K562 (cell line): Measurements from ENCODE around the gene GAL3ST2. TPM values are rescaled to one million over a fixed set of nuclear protein-coding genes. Genes with fewer than 3 reads are reported as not detected.

Experiments used
- ATAC-seq: fragments of 200-7000 bp; cut with Tn5 transposase; 3 replicates; pipeline ENCODE4 v1.9.1; 2020; ENCODE audit warnings: moderate library complexity
- BruUV-seq: library from RNA; stranded (reverse); fragments of 400-500 nt; replicated peaks from 2 replicates; lab custom pipeline; 2021; lab: Mats Ljungman, UMichigan
- CTCF ChIA-PET: fragments of 300-600 bp; formaldehyde crosslinking; extraction: SDS; loops from one replicate; lab custom pipeline; 2021; ENCODE audit warnings: low intra/inter-chr PET ratio; lab: Yijun Ruan, JAX
- POLR2A ChIA-PET: fragments of 300-600, 350-650 bp; sonication (Branson Sonifier 250); formaldehyde crosslinking; extraction: SDS; loops from one replicate; lab custom pipeline; 2021; ENCODE audit warnings: antibody characterized with exemption, inconsistent platforms; lab: Yijun Ruan, JAX
- DNase-seq, 4 experiments: peaks; one replicate each; pipeline versions ENCODE4 v3.0.0 to v3.0.0-alpha.2; 2011 to 2018; ENCODE audit warnings: low spot score in 3 of 4, mixed read lengths in 3 of 4; ENCODE audit errors: extremely low read depth in 1 of 4
- FAIRE-seq: peaks from 2 replicates; lab custom pipeline; 2011; peaks lifted over from hg19 to GRCh38; lab: Jason Lieb, UNC
- H2AFZ ChIP-seq: 2 replicates; pipeline ENCODE4 v1.6.0; 2011; ENCODE audit warnings: low read depth, low read length, control low read depth, inconsistent platforms
- H3K27ac ChIP-seq: fragments of 200-600 bp; 3 replicates; pipeline ENCODE4 v1.8.0; 2011; ENCODE audit warnings: low read depth, mild to moderate bottlenecking, control low read depth, inconsistent platforms, low read length, moderate library complexity, mixed read lengths; ENCODE audit errors: extremely low read depth
- H3K27me3 ChIP-seq, 2 experiments: fragments of 300-600 bp in 1 of 2; 2 replicates in 1 of 2; 3 replicates in 1 of 2; pipeline versions ENCODE4 v1.6.0 to v1.8.0; 2011; ENCODE audit warnings: inconsistent platforms in 2 of 2, low read length in 2 of 2, mild to moderate bottlenecking in 1 of 2, mixed read lengths in 1 of 2, moderate library complexity in 1 of 2; ENCODE audit not compliant: control insufficient read depth in 2 of 2, insufficient read depth in 2 of 2
- H3K36me3 ChIP-seq: fragments of 300-600 bp; 3 replicates; pipeline ENCODE4 v1.8.0; 2011; ENCODE audit warnings: mild to moderate bottlenecking, low read length, inconsistent platforms; ENCODE audit not compliant: control insufficient read depth, insufficient read depth
- H3K4me1 ChIP-seq, 2 experiments: fragments of 200-600 bp in 1 of 2; replicated peaks in 1 of 2; 2 replicates in 1 of 2; 3 replicates in 1 of 2; pipeline versions ENCODE4 v1.5.1 to v1.8.0; 2011; ENCODE audit warnings: inconsistent platforms in 2 of 2, low read length in 2 of 2, mild to moderate bottlenecking in 1 of 2, mixed read lengths in 1 of 2, moderate library complexity in 1 of 2; ENCODE audit not compliant: control insufficient read depth in 2 of 2, insufficient read depth in 2 of 2
- H3K4me2 ChIP-seq: 2 replicates; pipeline ENCODE4 v1.6.1; 2011; ENCODE audit warnings: low read length, control low read depth, inconsistent platforms, mixed read lengths; ENCODE audit not compliant: insufficient read depth
- H3K4me3 ChIP-seq: fragments of 200-600 bp; sonication (generic), shearing (Covaris generic); 2 replicates; pipeline ENCODE4 v1.5.1; 2016; ENCODE audit warnings: control low read depth, inconsistent platforms
- H3K79me2 ChIP-seq: fragments of 200-600 bp; 3 replicates; pipeline ENCODE4 v1.8.0; 2011; ENCODE audit warnings: low read length, inconsistent platforms; ENCODE audit not compliant: control insufficient read depth, insufficient read depth
- H3K9ac ChIP-seq, 2 experiments: 2 replicates each; pipeline versions ENCODE4 v1.6.0 to v1.6.1; 2011; ENCODE audit warnings: low read depth in 2 of 2, low read length in 2 of 2, control low read depth in 1 of 2, inconsistent platforms in 1 of 2, mild to moderate bottlenecking in 1 of 2, mixed read lengths in 1 of 2; ENCODE audit not compliant: insufficient read depth in 1 of 2
- H3K9me1 ChIP-seq: one replicate; pipeline ENCODE4 v1.6.0; 2011; ENCODE audit warnings: inconsistent platforms, mild to moderate bottlenecking, low read length, moderate library complexity; ENCODE audit not compliant: control insufficient read depth, insufficient read depth
- H3K9me3 ChIP-seq: replicated peaks from 2 replicates; pipeline ENCODE4 v1.5.1; 2011; ENCODE audit warnings: low read depth, low read length, inconsistent platforms; ENCODE audit not compliant: control insufficient read depth, insufficient read depth
- H4K20me1 ChIP-seq: replicated peaks from 2 replicates; pipeline ENCODE4 v1.6.1; 2011; ENCODE audit warnings: low read length, inconsistent platforms, mixed read lengths; ENCODE audit not compliant: control insufficient read depth, insufficient read depth
- CLOCK ChIP-seq: fragments of 250-450 bp; sonication (Bioruptor Pico); IDR thresholded peaks from 2 replicates; pipeline ENCODE4 v1.4.0; 2020; ENCODE audit warnings: mild to moderate bottlenecking, moderate library complexity, borderline replicate concordance
- CREB5 ChIP-seq: fragments of 250-450 bp; sonication (Bioruptor Pico); IDR thresholded peaks from 2 replicates; pipeline ENCODE4 v1.5.0; 2020; ENCODE audit warnings: mild to moderate bottlenecking
- NR0B1 ChIP-seq: fragments of 450-650 bp; IDR thresholded peaks from one replicate; pipeline ENCODE4 v1.6.1; 2018; ENCODE audit warnings: mild to moderate bottlenecking, moderate library complexity; ENCODE audit not compliant: partially characterized antibody
- PHF20 ChIP-seq: fragments of 450-650 bp; IDR thresholded peaks from 2 replicates; pipeline ENCODE4 v1.6.1; 2018; ENCODE audit not compliant: partially characterized antibody
- PRMT5 ChIP-seq: sonication (generic); formaldehyde crosslinking; IDR thresholded peaks from 2 replicates; pipeline ENCODE4 v1.5.0; 2020; ENCODE audit warnings: missing genetic modification reagents
- ZNF175 ChIP-seq: fragments of 200-800 bp; sonication (Bioruptor generic); IDR thresholded peaks from 2 replicates; pipeline ENCODE4 v1.6.1; 2016; ENCODE audit warnings: low read depth, mild to moderate bottlenecking, missing genetic modification characterization, missing compliant biosample characterization
- ZNF212 ChIP-seq: fragments of 450-650 bp; formaldehyde crosslinking; IDR thresholded peaks from 2 replicates; pipeline ENCODE4 v1.4.0; 2020; ENCODE audit warnings: mild to moderate bottlenecking
- ZNF561 ChIP-seq: fragments of 450-650 bp; formaldehyde crosslinking; conservative IDR thresholded peaks from 2 replicates; pipeline ENCODE4 v1.4.0; 2020; ENCODE audit warnings: mild to moderate bottlenecking, moderate library complexity
- WGBS: fragments of 100-300 bp; shearing (Covaris generic); methylation state at CpG from one replicate; pipeline ENCODE4 v1.1.6; 2016; ENCODE audit warnings: low coverage, mixed read lengths; ENCODE audit not compliant: insufficient coverage; ENCODE audit errors: missing lambda C conversion rate; 5-methylcytosine and 5-hydroxymethylcytosine counted together
- in situ Hi-C: fragments of 300-500 bp; cut with MboI; formaldehyde crosslinking; loops from 4 replicates; pipeline ENCODE4 v1.15.0; 2018; ENCODE audit warnings: inconsistent platforms, mixed read lengths
- intact Hi-C: fragments of 100-400 bp; cut with micrococcal nuclease; formaldehyde crosslinking; loops from 2 replicates; pipeline ENCODE4 v1.14.2; 2022
- polyA plus RNA-seq, 8 experiments: library from polyadenylated mRNA; depleted of rRNA in 4 of 8; stranded (reverse) in 5 of 8; unstranded in 3 of 8; fragments of >200 nt; fragmentation: Nextera tagmentation in 2 of 8; fragmentation: Illumina TruSeq in 1 of 8; extraction: Ambion mirVana in 2 of 8; extraction: Trizol in 1 of 8; gene quantifications; 2 replicates each; pipeline versions ENCODE4 v1.2.1 to v1.2.3, GENCODE V29; 2011 to 2014; ENCODE audit warnings: inconsistent platforms in 1 of 8, missing spikeins in 1 of 8
- total RNA-seq, 7 experiments: library from RNA; depleted of rRNA in 6 of 7; stranded (reverse); fragments of >200 nt in 6 of 7; fragmentation: Illumina TruSeq in 2 of 7; extraction: Trizol in 2 of 7; gene quantifications; 2 replicates each; pipeline versions ENCODE4 v1.2.1 to v1.2.3, GENCODE V29; 2011 to 2021; ENCODE audit warnings: low replicate concordance in 1 of 7

GAL3ST2 gene
- total and polyA plus RNA-seq, 9 of the 15 experiments (the other 6 are each of a cell fraction or from before 2014, with no cell fraction given): 0.42 TPM; not detected in 8

- TF ChIP-seq CLOCK (CRISPR knock-in tag): no peak
These were observed 18.7 kb downstream of the GAL3ST2 start (continued) for GRCh38 chr2:241795021-241795999.

DNA sequence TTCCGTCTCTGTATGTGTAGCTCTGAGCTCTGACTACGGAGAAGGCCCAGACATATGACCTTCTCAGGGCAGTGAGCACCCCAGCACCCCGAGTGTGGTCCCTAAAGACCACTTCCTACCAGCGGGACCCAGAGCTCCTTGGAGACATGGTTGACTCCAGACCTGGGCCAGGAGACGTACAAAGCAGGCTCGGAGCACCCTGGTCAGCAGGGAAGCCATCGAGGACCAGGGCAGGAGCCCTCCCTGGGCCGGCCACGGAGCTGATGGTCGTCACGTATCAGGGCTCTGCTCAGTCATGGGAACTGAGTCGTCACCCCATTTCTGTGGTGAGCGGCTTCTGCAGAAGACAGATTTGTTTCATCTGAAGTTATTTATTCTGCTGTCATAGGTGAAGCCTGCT, 19.6 kb downstream of the GAL3ST2 start:
- Histone ChIP-seq H3K36me3 (no peaks in the 10 kb centered on the region), H3K4me1 (peaks cover 0 to 50% of the 10 kb centered on the region in 2 experiments; a peak in 2 of 5 replicates), H3K4me2 (no peak overlapping the region), H4K20me1 (no peaks in the 10 kb centered on the region), H3K79me2 (no peaks in the 10 kb centered on the region), H3K9me3 (no peaks in the 10 kb centered on the region), H3K4me3 (no peak overlapping the region), H3K9me1 (no peaks in the 10 kb centered on the region), H3K27ac (no peak overlapping the region), H3K27me3 (no peaks in the 10 kb centered on the region), H2AFZ (no peak overlapping the region), H3K9ac (no peak overlapping the region)
- in situ Hi-C loops (no loop called here), intact Hi-C loops (no loop called here)
- FAIRE-seq (no peak), ATAC-seq (no peak), DNase-seq (no peak)
- POLR2A ChIA-PET: interaction anchor here (0.6 to 0.9 kb wide), 2 partner anchors 9 to 1383 kb away, joined by 3 read pairs; no protein-coding TSS in a partner anchor
- CTCF ChIA-PET: no interaction called here
- no TSS peak for BruUV-seq
- WGBS: 65% methylated on average over 5 of the region's 13 CpGs
- TF ChIP-seq ZNF561 (CRISPR knock-in tag) (no peak), PHF20 (no peak), ZNF212 (no peak), NR0B1 (no peak), PRMT5 (CRISPR knock-in tag) (no peak), ZNF175 (CRISPR knock-in tag) (no peak), CREB5 (CRISPR knock-in tag) (no peak), CLOCK (CRISPR knock-in tag) (no peak)
